ENCODE measurements around the gene HS6ST1. TPM values are rescaled to one million over a fixed set of nuclear protein-coding genes. Genes with fewer than 3 reads are reported as not detected.

Gene HS6ST1
- total and polyA plus RNA-seq, 4 donors, result 17.9 to 31.9 (median 25.4) TPM

- no peaks in the 10 kb centered on the region for H3K9me3 ChIP-seq (ENCODE audit: control insufficient read depth in 4 of 4, low read length in 3 of 4)
- H3K9ac ChIP-seq (ENCODE audit: low read depth in 1 of 2, low read length in 2 of 2), result no peak overlapping the region
- H3K27me3 ChIP-seq (ENCODE audit: control insufficient read depth in 4 of 4, insufficient read depth in 4 of 4, low read length in 3 of 4), result no peaks in the 10 kb centered on the region
- peaks cover 0 to 7% (median 5%) of the 10 kb centered on the region in 4 donors for H3K36me3 ChIP-seq (ENCODE audit: control insufficient read depth in 4 of 4, insufficient read depth in 3 of 4, low read depth in 1 of 4, low read length in 3 of 4)
- H3K4me1 ChIP-seq (ENCODE audit: control insufficient read depth in 4 of 4, insufficient read depth in 4 of 4, low read length in 3 of 4), result peaks cover 19 to 48% (median 40%) of the 10 kb centered on the region in 4 donors
- 85% methylated on average over 11 of the region's 11 CpGs for WGBS
- no peak for DNase-seq (ENCODE audit: low spot score)
- H3K4me3 ChIP-seq (ENCODE audit: low read depth in 1 of 3, low read length in 3 of 3), result no peak overlapping the region
- TF ChIP-seq EGR1 (IDR thresholded peaks at IDR 0.05; ENCODE audit: low read depth in 2 of 2) (no peak), JUND (IDR thresholded peaks at IDR 0.05) (no peak), TAF1 (conservative IDR thresholded peaks at IDR 0.05) (no peak), REST (IDR thresholded peaks at IDR 0.05) (no peak), RAD21 (IDR thresholded peaks at IDR 0.05) (no peak), MAX (IDR thresholded peaks at IDR 0.05) (no peak), HNF4A (conservative IDR thresholded peaks at IDR 0.05) (no peak), FOXA1 (IDR thresholded peaks at IDR 0.05) (no peak), HNF4G (IDR thresholded peaks at IDR 0.05) (no peak), YY1 (IDR thresholded peaks at IDR 0.05) (no peak), SP1 (IDR thresholded peaks at IDR 0.05) (no peak), ATF3 (IDR thresholded peaks at IDR 0.05) (no peak), CTCF (IDR thresholded peaks at IDR 0.05; ENCODE audit: low read depth, low read length, missing input control) (no peak), ZBTB33 (IDR thresholded peaks at IDR 0.05) (no peak)
- no peak overlapping the region for H3K27ac ChIP-seq (ENCODE audit: low read depth in 1 of 2, low read length in 2 of 2)
Observed at GRCh38 chr2:128279786-128280157, 38.9 kb downstream of the HS6ST1 start.

GRCh38 chr2:128279009-128279408 lies 39.7 kb downstream of the HS6ST1 start:
- Histone ChIP-seq H3K9ac (ENCODE audit: low read depth in 1 of 2, low read length in 2 of 2) (no peak overlapping the region), H3K9me3 (ENCODE audit: control insufficient read depth in 4 of 4, low read length in 3 of 4) (no peaks in the 10 kb centered on the region), H3K27me3 (ENCODE audit: control insufficient read depth in 4 of 4, insufficient read depth in 4 of 4, low read length in 3 of 4) (no peaks in the 10 kb centered on the region), H3K4me1 (ENCODE audit: control insufficient read depth in 4 of 4, insufficient read depth in 4 of 4, low read length in 3 of 4) (peaks cover 19 to 40% (median 33%) of the 10 kb centered on the region in 4 donors), H3K36me3 (ENCODE audit: control insufficient read depth in 4 of 4, insufficient read depth in 3 of 4, low read depth in 1 of 4, low read length in 3 of 4) (peaks cover 0 to 12% (median 5%) of the 10 kb centered on the region in 4 donors), H3K4me3 (ENCODE audit: low read depth in 1 of 3, low read length in 3 of 3) (no peak overlapping the region), H3K27ac (ENCODE audit: low read depth in 1 of 2, low read length in 2 of 2) (no peak overlapping the region)
- 92% methylated on average over 7 of the region's 7 CpGs for WGBS
- no peak for DNase-seq (ENCODE audit: low spot score)
- TF ChIP-seq HNF4G (IDR thresholded peaks at IDR 0.05) (no peak), ZBTB33 (IDR thresholded peaks at IDR 0.05) (no peak), TAF1 (conservative IDR thresholded peaks at IDR 0.05) (no peak), MAX (IDR thresholded peaks at IDR 0.05) (no peak), HNF4A (conservative IDR thresholded peaks at IDR 0.05) (no peak), CTCF (IDR thresholded peaks at IDR 0.05; ENCODE audit: low read depth, low read length, missing input control) (no peak), SP1 (IDR thresholded peaks at IDR 0.05) (no peak), JUND (IDR thresholded peaks at IDR 0.05) (no peak), RXRA (IDR thresholded peaks at IDR 0.05) (no peak), RAD21 (IDR thresholded peaks at IDR 0.05) (no peak), GABPA (IDR thresholded peaks at IDR 0.05 in 1 of 2, conservative IDR thresholded peaks at IDR 0.05 in 1 of 2) (no peak), NR2F2 (IDR thresholded peaks at IDR 0.05) (no peak)
